Heart left ventricle (tissue), 16 donors: ENCODE results near the gene SNAP47. TPM values are rescaled to one million over a fixed set of nuclear protein-coding genes. Genes with fewer than 3 reads are reported as not detected.
"Not testable (repeated sequence)": the region's sequence is repeated elsewhere in the genome, so short reads cannot be mapped to it uniquely, and the experiment has no call there.

Experiments used
- ATAC-seq, 4 donors: fragments of 200-7000 bp; cut with Tn5 transposase; one replicate each; pipeline ENCODE4 v1.9.1; 2020 to 2022; ENCODE audit warnings: moderate library complexity in 4 of 4, mild to moderate bottlenecking in 3 of 4, moderate number of reproducible peaks in 1 of 4
- DNase-seq, 5 donors: peaks; one replicate each; pipeline ENCODE4 v3.0.0-alpha.2; 2020
- H3K27ac ChIP-seq, 12 donors: fragments of 200-600 bp; sonication (generic) in 4 of 12; one replicate each; pipeline versions ENCODE4 v1.5.0 to v1.8.0; 2016 to 2022; ENCODE audit warnings: mild to moderate bottlenecking in 2 of 12
- H3K27me3 ChIP-seq, 9 donors: fragments of 200-600 bp; sonication (generic) in 2 of 9; one replicate each; pipeline versions ENCODE4 v1.5.1 to v1.8.0; 2016 to 2022; ENCODE audit warnings: mild to moderate bottlenecking in 3 of 9
- H3K36me3 ChIP-seq, 9 donors: fragments of 200-600 bp; sonication (generic) in 2 of 9; one replicate each; pipeline versions ENCODE4 v1.5.0 to v1.8.0; 2018 to 2022; ENCODE audit warnings: mild to moderate bottlenecking in 2 of 9
- H3K4me1 ChIP-seq, 12 donors: fragments of 200-600 bp; sonication (generic) in 4 of 12; one replicate each; pipeline versions ENCODE4 v1.5.0 to v1.8.0; 2016 to 2022; ENCODE audit warnings: mild to moderate bottlenecking in 3 of 12
- H3K4me3 ChIP-seq, 12 donors: fragments of 200-600 bp; sonication (generic) in 4 of 12; one replicate each; pipeline versions ENCODE4 v1.5.0 to v1.8.0; 2017 to 2022; ENCODE audit warnings: mild to moderate bottlenecking in 9 of 12, moderate library complexity in 4 of 12
- H3K9me3 ChIP-seq, 12 donors: fragments of 200-600 bp; sonication (generic) in 4 of 12; one replicate each; pipeline versions ENCODE4 v1.5.0 to v1.8.0; 2016 to 2022; ENCODE audit warnings: mild to moderate bottlenecking in 1 of 12
- CTCF ChIP-seq, 12 donors: fragments of 200-600 bp; sonication (generic) in 4 of 12; IDR thresholded peaks; one replicate each; pipeline versions ENCODE4 v1.5.0 to v1.8.0; 2018 to 2022; ENCODE audit warnings: antibody characterized with exemption in 12 of 12, mild to moderate bottlenecking in 5 of 12
- POLR2A ChIP-seq, 2 donors: fragments of 450-650 bp; IDR thresholded peaks; one replicate each; pipeline ENCODE4 v1.6.1; 2017; ENCODE audit warnings: antibody characterized with exemption in 2 of 2, mild to moderate bottlenecking in 2 of 2, moderate library complexity in 2 of 2
- WGBS, 4 donors: extraction: QIAGEN DNeasy Blood & Tissue Kit in 2 of 4; methylation state at CpG; one replicate each; pipeline versions ENCODE4 v1.1.5 to v1.1.7; 2013 to 2018; 5-methylcytosine and 5-hydroxymethylcytosine counted together
- intact Hi-C, 10 donors: fragments of 100-400 bp; cut with DNase I; formaldehyde crosslinking; loops; one replicate each; pipeline versions ENCODE4 v1.11.1 to v1.14.2; 2022
- polyA plus RNA-seq, 2 donors: library from polyadenylated mRNA; stranded (reverse); fragments of 200-250 nt; gene quantifications; one replicate each; pipeline ENCODE4 v1.2.3, GENCODE V29; 2013
- total RNA-seq, 9 donors: library from RNA; depleted of rRNA in 2 of 9; stranded (reverse); fragments of >200 nt in 2 of 9; fragmentation: NEBNext Ultra II Directional in 3 of 9; extraction: Animal tissue kit (Norgen Biotek cat#: 25700) in 3 of 9; gene quantifications; one replicate each; pipeline versions ENCODE4 v1.1.0 to v1.2.4, GENCODE V29; 2016 to 2023
- donor health status: ischemic (EF 13 %, LVEDD 7.1; RV severe dilation, severe dysfunction).
- donor health status: healthy with polysubstance abuse.
- donor health status: DM: no; HTN: yes; CAD: no.
- donor health status: DM: no; HTN: no; CAD: no.
- donor health status: ischemic (EF 25% LVEDD 6.9; RV normal size, moderate dysfunction).
- donor health status: ischemic (EF 25% LVEDD 5.7; RV mildly dilated, moderate dysfunction).
- donor health status: healthy.
- donor health status: DM: yes; HTN: yes; CAD: no.
- donor health status: ischemic (EF 35%, LVEDD 5.7; RV mildly dilated, moderate dysfunction).
- donor health status: nonischemic (EF 11% LVEDD 7.7; RV severe dilation, severe dysfunction).
- donor health status: DM: yes; HTN: yes; CAD: no.
- donor health status: PGD.
- donor health status: ischemic (EF 29% LVEDD 5.4; RV normal size, mild dysfunction).
- donor health status: nonischemic (EF 23%, LVEDD 6.1; RV moderate dilation, normal function).

Gene SNAP47
- total and polyA plus RNA-seq, 11 donors: 22.1 to 106 (median 36.7) TPM

GRCh38 chr1:227707846-227708245 lies 27.4 kb upstream of the SNAP47 start:
- Histone ChIP-seq H3K27ac (no peak overlapping the region), H3K36me3 (no peaks in the 10 kb centered on the region), H3K27me3 (no peaks in the 10 kb centered on the region), H3K4me1 (no peaks in the 10 kb centered on the region), H3K4me3 (no peak overlapping the region), H3K9me3 (peaks cover 0 to 44% (median 6%) of the 10 kb centered on the region in 12 donors)
- ATAC-seq: no peak
- DNase-seq: no peak
- WGBS, 4 donors: 40 to 53% (median 47%) methylated on average over 1 of the region's 1 CpG
- intact Hi-C loops: no loop called here
- TF ChIP-seq CTCF (IDR thresholded peaks at IDR 0.05) (no peak), POLR2A (IDR thresholded peaks at IDR 0.05) (no peak)

GRCh38 chr1:227709451-227709850 lies 25.8 kb upstream of the SNAP47 start:
- no peak for DNase-seq
- Histone ChIP-seq H3K4me3 (no peak overlapping the region), H3K27ac (no peak overlapping the region), H3K27me3 (no peaks in the 10 kb centered on the region), H3K9me3 (peaks cover 0 to 34% (median 4%) of the 10 kb centered on the region in 12 donors), H3K36me3 (no peaks in the 10 kb centered on the region), H3K4me1 (no peaks in the 10 kb centered on the region)
- 62 to 73% (median 65%) methylated on average over 1 of the region's 1 CpG for WGBS, 4 donors
- TF ChIP-seq POLR2A (IDR thresholded peaks at IDR 0.05) (no peak), CTCF (IDR thresholded peaks at IDR 0.05) (no peak)
- no peak for ATAC-seq
- intact Hi-C loops: no loop called here

GRCh38 chr1:227710474-227710873 lies 24.8 kb upstream of the SNAP47 start:
- H3K4me3 ChIP-seq, DNase-seq, ATAC-seq, H3K4me1 ChIP-seq, H3K27ac ChIP-seq, H3K36me3 ChIP-seq, intact Hi-C loops, H3K27me3 ChIP-seq: not testable (repeated sequence)
- peaks cover 0 to 41% (median 2%) of the 10 kb centered on the region in 12 donors for H3K9me3 ChIP-seq
- 92 to 97% (median 95%) methylated on average over 5 to 22 of the region's 24 CpGs for WGBS, 4 donors

- H3K9me3 ChIP-seq: peaks cover 0 to 50% (median 6%) of the 10 kb centered on the region in 12 donors
- H3K27me3 ChIP-seq: no peaks in the 10 kb centered on the region
- ATAC-seq (no peak), DNase-seq (no peak)
- no peak for TF ChIP-seq POLR2A (IDR thresholded peaks at IDR 0.05)
- no peak for TF ChIP-seq CTCF (IDR thresholded peaks at IDR 0.05)
- intact Hi-C loops: no loop called here
- no peaks in the 10 kb centered on the region for H3K4me1 ChIP-seq
- H3K36me3 ChIP-seq: no peaks in the 10 kb centered on the region
- no peak overlapping the region for H3K27ac ChIP-seq
- no peak overlapping the region for H3K4me3 ChIP-seq
These were observed 22.6 kb upstream of the SNAP47 start for GRCh38 chr1:227712648-227713047.

GRCh38 chr1:227718932-227719331 lies 16.3 kb upstream of the SNAP47 start:
- ATAC-seq: no peak
- 48 to 78% (median 69%) methylated on average over 2 of the region's 2 CpGs for WGBS, 4 donors

More at GRCh38 chr1:227718932-227719331, 16.3 kb upstream of the SNAP47 start:
- no peak for DNase-seq
- H3K9me3 ChIP-seq: peaks cover 0 to 83% (median 29%) of the 10 kb centered on the region in 12 donors
- no peak for TF ChIP-seq POLR2A (IDR thresholded peaks at IDR 0.05)
- TF ChIP-seq CTCF (IDR thresholded peaks at IDR 0.05): no peak
- H3K4me1 ChIP-seq: no peaks in the 10 kb centered on the region
- no peak overlapping the region for H3K27ac ChIP-seq
- no peaks in the 10 kb centered on the region for H3K36me3 ChIP-seq
- intact Hi-C loops: no loop called here
- no peak overlapping the region for H3K4me3 ChIP-seq
- H3K27me3 ChIP-seq: no peaks in the 10 kb centered on the region
